Renal pelvis (tissue), 4 donors: Measurements from ENCODE around the gene IP6K3. TPM values are rescaled to one million over a fixed set of nuclear protein-coding genes. Genes with fewer than 3 reads are reported as not detected.

Experiments
- DNase-seq: peaks from one replicate; pipeline ENCODE4 v3.0.0-alpha.2; 2013
- polyA plus RNA-seq, 3 donors: library from polyadenylated mRNA; unstranded; fragments of 120-200 nt; gene quantifications; one replicate each; pipeline ENCODE4 v1.2.1, GENCODE V29; 2013; ENCODE audit not compliant: insufficient read length in 3 of 3

The IP6K3 gene
- polyA plus RNA-seq, 3 donors, result 0.83 to 1.1 (median 0.83) TPM

DNA sequence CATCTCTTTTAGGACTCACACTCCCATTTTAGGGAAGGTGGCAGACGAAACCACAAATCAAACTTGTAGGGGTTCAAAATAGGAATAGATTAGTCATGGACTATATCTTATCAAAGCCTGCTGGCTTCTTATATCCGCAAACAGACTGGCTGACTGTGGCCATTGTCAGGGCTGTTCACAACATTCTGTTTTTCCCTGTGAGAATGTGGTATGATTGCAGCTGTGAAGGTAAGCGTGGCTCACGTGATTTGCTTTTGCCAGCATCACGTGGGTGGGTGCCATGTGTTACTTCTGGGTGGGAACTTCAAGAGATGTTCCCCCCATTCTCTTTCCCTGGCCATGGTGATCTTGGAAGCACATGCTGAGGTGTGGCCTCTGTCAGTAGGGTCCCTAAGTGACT, 5.9 kb downstream of the IP6K3 start:
- DNase-seq, result no peak

DNA sequence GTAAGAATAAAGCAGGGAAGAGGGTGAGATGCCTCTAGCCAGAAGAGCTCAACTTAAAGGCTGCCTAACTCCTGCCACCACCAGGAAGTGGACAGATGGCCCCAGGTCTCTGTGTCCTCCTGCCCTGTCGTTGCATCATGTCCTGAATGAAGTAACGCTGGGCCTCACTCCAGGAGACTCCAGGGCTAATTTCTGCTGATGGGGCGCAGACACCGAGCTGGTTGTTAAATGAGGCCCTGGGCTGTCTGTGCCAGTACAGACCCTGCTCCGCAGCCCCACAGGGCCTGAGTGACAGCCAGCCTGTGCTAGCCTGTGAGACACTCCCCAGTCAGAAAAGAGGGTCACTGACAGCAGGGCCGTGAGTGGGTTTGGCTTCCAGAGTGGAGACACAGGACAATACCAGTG, 6.5 kb downstream of the IP6K3 start:
- DNase-seq, result no peak

DNA sequence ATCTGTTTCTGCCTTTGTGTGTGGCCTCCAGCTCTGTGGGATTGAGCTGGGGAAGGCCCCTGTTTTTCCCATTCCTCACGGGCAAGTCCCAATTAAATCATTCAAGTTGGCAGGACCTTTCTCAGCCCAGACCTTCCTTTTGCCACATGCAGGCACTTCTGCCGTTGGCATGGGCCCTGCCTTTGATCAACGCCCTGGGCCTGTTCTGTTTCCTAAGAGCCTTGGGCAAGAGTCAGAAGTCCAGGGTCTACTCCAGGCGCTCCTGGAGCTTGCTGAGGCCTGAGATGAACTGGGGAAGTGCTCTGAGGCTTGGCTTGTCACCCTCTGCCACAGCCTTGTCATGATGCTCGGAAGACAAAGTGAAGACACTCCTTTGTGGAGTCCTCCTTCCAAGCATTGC, 7.1 kb downstream of the IP6K3 start:
- DNase-seq, result no peak

DNA sequence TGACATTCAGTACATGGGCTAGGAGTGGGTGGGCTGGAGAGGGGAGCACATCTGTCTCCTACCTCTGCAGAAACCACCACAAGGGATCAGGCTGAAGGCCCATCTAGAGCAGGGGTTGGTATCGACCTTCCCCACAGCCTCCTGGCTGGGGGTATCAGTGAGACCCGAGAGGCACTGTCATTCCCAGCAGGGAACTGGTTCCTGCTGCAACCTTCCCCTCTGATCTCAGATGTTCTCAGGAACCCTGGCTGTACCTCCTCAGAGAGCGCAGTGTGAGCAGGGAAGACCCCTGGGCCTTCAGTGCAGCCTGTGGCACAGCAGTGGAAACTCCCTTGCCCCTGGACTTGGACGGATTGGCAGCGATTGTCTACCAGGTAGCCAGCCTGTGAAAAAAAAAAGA, 7.8 kb downstream of the IP6K3 start:
- DNase-seq, result no peak

DNA sequence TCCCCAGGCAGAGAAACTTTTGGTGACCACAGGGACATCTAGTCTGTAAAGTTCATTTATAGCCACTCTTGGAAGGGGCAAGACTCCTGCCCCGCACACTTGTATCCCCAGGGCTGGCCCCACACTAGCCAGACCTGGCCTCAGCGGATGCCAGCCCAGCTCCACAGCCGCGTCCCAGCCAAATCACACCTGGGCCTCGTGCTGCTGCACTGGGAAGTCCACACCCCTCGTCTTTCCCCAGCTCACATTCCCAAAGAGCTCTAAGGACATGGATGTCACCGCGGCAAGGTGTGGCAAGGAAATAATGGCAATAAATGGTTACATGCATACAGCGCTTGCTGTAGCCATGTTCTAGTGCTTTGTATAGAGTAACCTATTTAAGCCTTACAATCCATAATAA, 8.6 kb downstream of the IP6K3 start:
- no peak for DNase-seq

DNA sequence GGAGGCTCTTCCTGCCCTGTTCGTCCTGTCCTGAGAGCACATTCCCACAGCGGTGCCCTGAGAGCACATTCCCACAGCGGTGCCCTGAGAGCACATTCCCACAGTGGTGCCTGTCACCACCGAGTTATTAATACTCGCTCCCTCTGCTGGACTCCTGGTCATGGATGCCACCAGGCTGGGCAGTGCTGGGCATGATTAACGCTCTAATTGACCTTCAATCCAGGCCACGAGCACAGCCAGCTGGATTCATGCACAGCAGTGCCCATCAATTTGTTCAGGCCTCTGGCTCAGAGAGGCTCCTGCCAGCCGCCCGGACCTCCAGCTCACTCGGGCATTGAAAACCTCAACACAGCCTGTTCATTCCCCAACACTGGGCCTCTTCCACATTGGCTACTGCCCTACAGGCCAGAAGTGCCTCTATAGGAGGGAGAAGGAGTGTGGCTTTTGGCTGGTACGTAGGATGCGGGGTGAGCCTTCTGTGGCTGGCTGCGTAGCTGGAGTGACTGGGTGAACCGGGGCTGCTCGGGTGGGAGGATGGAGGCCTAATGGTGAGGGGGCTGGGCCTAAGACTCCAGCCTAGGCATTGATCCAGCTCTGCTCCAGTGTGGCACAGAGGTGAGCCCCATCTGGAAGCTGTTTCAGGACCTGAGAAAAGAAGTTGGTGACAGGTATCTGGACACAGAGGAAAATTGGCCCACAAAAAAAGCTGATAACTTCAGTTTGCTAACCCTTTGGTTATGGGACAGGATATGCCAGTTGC, 9.3 kb downstream of the IP6K3 start:
- DNase-seq, result no peak

DNA sequence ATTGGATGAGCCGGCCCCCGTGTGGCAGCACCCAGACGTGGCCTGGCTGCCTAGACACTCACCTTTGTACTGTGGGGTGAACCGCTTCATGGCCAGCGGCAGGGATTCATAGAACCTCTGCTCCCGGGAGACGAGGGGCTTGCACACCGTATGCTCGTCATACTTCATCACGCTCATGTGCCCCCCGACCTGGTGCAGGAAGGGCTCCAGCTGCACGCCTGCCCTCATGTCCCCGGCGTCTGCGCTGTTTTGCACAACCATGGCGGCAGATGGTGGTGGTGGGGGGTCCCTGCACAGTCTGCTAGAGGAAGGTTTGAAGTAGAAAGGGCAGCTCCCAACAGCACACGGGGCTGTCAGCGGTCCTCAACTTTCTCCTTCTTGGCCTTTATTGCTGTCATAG, 11.5 kb downstream of the IP6K3 start:
- no peak for DNase-seq

DNA sequence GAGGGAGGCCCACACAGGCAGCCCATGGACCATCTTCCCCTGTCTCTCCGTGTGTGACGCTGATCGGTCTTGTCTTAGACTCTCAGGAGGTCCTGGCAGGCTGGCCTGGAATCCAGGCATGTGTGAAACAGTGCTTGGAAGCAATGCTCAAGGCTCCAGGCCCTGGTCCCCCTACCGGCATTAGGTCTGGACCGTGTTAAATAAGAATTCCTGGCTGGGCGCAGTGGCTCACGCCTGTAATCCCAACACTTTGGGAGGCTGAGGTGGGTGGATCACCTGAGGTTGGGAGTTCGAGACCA, 13.0 kb downstream of the IP6K3 start:
- no peak for DNase-seq

DNA sequence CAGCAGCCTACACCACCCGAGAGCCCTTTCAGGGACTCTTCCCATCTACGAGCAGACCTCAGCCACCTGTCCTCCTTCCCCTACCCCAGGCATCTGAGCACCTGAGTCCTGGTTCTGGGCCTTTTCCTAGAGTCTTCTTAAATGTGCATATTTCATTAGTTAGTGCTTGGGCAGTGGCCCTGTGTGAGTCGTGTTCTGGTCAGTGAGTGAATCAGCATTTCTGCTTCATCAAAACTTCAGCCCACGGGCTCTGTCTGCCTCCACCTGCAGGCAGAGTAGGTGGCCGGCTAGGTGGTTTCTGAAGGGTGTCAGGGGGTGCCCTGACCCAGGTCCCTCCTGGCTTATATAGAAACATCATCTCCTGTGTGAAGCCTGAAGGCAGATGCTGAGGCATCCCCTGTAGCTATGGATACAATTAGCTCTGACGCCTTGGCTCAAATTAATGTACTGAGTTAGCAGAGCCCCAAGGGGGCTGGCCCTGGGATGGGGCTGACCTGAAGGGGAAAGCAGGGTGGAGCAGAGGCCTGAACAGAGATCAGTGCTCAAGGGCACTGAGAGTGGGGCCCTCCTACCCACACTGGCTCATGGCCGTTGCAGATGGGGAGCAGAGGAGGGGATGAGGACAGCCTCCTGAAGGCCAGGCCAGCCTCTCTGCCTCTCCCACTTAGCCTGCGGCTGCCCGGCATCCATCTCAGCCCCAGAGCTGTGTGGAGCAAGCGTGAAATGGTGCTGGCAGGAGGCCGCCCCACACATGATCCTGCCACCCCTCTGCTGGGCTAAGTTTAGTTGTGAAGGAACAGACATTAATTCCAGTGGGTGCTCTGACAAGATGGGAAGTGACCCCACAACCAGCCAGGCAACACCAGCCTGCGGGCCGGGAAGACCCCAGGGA, 13.6 kb downstream of the IP6K3 start:
- DNase-seq, result no peak

DNA sequence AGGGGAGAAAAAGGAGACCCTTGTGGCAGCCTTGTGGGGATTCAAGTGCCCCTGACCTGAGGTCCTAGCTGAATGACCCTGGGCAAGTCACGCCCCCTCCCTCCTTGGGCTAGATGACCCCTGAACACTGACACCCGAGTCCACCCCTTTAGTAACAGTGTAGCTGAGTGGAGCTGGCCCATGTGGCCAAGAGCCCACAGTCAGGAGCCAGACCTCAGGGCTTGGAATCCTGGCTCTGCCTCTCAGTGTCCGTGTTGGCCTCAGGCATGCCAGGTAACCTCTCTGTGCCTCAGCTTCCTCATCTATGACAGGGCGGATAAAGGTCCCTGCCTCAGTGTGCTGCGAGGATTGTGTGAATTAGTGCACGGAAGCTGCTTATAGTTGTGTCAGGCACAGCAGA, 14.3 kb downstream of the IP6K3 start:
- no peak for DNase-seq

DNA sequence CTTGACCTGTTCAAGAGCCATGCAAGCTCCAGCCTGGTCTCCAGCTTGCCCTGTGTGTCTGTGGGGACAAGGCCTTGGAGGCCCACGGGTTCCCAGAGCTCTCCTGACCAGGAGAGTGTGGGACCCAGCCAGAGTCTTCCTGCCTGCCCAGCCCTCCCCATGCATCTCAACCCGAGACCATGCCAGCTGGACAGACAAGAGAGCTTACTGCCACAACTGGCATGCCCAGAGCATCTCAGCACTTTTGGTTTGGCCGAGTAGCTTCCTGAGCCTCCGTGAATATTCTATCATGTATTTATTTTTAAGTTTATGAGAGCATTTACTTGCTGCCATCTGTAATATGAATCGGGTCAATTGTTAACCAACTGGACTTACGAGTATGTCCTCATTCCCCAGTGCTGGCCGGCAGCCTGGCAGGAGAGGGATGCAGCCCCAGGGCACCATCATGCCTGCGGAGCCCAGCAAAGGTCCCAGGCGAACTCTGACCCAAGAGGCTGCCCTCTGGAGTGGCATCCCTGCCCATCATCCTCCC, 14.9 kb downstream of the IP6K3 start:
- DNase-seq, result no peak

DNA sequence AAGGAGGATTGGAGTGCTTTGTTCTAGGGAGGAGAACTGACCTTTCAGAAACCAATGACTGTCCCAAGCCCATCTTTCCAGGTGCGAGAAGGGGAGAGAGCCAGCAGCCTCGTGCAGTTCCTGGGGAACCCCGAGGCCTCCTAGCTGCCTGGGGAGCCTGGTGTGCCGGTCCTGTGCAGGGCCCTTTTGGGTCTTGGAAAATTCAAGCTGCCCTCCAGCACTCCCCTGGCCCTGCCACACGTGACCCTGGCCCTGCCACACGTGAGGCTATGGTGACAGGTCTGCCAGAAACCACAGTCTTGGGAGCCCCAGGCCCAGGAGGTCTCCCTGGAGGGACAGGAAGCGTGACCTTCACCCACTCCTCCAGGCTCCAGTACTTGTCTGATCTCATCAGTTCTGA, 15.7 kb downstream of the IP6K3 start:
- no peak for DNase-seq

DNA sequence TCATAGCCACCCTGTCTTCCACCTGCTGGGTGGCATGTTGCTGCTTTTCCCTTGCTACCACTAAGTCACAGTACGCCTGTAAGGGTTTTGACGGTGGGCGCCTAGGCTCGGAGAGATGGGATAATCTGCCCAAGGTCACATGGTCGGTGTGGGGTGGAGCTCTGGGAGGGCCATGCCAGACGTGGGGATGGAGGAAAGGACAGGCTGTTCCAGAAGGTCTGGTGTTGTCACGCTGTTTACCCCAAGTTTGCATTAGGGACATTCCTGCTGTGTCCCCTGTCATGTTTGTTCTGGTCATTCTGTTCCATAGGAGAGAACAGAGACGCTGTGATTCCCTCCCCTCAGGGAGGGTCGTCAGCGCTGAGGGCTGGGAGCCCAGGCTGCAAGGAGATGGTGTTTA, 16.1 kb downstream of the IP6K3 start:
- DNase-seq, result no peak

DNA sequence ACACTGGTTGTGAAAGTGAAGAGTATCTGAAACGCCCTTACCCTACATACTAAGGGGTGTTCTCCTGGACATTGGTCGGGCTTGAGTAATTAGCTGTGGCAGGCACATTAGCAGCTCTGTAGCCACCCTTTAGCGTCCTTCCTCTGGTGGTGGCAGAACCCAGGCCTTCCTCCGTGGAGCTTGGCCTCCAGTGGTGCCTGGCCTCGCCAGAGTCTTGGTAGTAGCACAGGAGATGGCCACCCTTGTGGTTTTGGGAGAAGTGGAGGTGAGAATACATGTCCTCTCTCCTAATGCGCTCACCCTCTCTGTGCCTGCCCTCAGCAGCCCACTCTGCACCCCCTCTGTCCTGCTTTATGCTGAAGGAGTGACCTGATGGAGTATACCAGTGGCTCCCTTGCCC, 17.6 kb downstream of the IP6K3 start:
- no peak for DNase-seq

DNA sequence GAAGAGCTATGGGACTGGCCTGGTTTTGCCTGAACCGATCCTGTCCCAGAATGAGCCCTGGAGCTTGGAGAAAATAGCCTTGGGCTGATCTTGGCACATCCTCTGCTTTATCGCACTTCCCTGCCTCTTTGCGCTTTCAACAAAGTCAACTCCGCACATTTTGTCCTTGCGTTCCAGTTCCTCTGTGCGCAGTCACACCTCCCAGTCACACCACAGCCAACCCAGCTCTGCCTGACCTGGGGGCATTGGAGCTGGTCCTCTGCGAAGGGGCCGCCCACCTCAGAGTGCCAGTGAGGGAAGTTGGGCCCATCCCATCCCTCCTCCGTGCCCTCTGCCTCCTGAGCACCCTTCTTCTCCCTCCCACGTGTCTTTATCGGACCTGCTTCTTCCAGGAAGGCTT, 18.3 kb downstream of the IP6K3 start:
- no peak for DNase-seq

DNA sequence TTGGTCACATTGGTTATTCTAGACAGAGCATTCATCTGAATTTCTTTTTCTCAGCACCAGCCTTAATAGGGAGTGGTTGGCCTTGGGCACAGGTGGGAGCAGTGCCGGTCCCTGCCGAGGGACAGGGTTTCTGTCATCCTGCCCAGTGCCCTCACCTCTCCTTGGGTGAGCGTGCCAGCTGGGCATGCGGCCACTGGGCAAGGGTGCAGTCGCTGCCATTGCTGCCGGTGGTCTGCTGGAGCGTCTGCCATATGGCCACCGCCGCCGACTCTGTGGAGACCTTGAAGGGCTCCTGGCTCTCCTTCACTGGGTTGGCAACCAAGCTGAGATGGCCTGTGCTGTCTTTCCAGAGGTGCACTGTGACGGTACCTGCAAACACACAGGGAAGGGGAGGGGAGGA, 18.8 kb downstream of the IP6K3 start:
- no peak for DNase-seq

DNA sequence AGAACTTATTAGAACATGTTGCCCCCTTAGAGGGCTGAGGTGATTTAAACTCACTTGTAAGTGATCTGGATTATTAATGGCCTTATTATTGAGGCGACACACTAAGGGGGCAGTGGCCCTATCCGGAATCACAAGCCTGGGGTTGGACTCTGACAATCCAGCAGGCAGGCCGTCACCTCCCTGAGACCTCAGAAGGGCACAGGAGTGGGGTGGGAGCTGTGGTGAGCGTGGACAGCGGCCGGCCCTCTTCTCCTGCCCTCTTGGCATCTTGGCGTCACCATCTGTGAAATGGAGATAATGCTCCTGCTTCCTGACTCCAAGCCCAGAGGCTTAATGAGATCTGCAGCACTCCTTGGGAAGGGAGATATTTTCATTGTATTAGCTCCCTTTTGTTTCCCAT, 19.6 kb downstream of the IP6K3 start:
- no peak for DNase-seq

DNA sequence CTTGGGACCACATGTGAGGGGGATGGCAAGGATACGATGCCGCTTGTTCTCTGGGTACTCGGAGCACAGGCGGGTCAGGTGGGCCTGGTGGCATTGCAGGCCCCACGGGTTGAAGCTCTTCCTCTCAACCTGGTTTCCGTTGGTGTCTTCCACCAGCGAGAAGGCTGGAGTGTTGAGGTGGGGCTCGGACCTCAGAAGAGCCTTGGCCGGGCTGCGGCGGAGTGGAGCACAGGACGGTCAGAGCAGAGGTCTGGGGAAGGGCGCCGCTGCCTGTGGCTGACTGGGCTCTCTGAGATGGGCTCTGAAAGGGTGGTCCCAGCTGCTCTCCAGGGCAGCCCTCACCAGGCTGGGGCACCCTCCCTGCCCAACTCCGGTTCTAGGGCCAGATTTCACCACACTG, 20.0 kb downstream of the IP6K3 start:
- no peak for DNase-seq

DNA sequence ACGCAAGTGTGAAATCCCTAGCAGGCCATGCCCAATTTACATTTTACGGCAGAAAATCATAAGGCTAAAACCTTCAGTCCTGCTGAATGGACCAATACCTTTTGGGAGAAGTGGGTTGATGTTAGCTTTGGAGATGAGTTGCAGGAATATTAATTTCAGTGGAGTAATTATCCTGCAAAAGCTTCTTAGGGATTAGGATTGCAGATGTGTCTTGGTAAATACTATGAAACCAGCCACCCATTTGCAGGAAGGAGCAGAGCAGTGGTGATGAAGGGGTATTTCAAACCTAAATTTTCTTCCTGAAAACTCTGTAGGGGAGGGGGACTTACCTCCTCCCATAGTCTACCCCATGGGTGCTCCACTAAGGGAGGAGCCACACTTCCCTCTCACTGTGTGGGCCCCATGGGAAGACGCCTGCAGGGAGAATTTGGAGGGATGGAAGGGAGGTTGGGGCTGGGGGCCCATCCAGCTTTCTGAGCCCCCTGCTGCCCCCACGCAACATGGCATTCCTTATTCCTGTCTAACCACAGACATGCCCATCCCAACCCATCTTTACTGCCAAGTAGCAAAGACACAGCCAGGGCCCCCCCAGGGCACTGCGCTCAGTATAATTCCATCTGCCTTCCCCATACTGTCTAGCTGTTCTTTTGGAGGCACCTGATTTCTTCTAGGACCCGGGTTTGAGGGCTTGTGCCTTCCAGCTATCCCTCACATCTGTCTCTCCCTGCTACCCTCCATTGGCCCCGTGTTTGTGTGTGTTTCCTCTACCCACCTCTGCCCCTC, 20.6 kb downstream of the IP6K3 start:
- DNase-seq, result no peak

DNA sequence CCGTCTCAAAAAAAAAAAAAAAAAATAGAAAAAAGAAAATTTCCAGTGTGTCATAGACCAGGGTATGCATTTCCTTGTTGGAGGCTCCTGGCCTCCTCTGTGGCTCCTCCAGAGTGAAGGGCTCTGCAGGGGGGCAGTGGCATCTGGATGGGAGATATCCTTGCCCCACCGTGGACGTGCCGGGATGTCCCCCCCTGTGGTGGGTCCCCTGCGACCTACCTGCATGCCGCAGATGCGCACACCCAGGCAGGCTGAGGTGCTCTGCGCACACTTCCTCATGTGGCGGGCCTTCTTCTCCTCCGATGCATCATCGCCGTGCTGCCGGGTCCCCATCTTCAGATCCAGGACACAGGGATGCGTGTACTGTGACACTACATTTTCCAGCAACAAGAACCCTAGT, 21.5 kb downstream of the IP6K3 start:
- no peak for DNase-seq

DNA sequence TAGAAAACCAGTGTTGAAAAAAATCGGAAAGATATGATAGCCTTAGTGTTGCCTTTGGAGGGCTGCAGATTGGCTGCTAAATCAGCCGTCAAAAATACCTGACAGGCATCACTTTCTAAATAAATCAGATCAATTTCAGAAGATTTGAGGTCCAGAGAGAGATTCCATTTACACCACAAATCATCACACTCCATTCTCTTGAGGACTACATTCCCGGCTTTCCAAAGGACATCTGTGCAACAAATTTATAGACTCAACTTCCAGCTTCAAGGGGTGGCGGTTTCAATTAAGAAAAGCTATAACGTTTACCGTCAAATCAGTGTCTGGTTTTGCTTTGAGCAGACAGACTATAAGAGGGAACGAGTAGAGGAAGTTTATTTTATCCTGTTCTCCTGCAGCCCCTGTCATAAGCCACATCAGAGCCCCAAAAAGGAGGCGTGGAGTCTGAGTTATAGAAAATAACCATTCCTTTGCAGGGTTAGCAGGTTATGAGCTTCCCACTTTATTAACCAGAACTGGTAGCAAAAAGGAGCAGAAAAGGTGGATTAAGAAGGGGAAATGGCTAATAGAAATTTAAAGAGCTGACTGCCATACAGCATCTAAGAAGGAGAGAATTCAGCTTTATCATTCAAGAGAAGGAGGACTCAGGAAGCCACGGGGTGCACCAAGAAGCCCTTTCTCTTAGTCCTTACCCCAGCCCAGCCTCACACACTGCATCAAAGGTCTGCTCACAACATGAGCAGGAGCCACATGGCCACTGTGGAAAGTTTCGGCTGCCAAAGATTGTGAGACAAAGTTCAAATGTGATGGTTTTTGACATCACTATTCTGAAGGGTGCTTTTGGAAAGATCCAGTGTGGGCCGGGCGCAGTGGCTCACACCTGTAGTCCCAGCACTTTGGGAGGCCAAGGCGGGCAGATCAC, 22.3 kb downstream of the IP6K3 start:
- no peak for DNase-seq
